ENCODE data around the gene SIGMAR1. TPM values are rescaled to one million over a fixed set of nuclear protein-coding genes. Genes with fewer than 3 reads are reported as not detected.
A peak's percentile ranks its signal among the peaks of the same experiment; 100 is the strongest.

The SIGMAR1 gene
- total and polyA plus RNA-seq, 4 donors: 116 to 210 (median 178) TPM

DNA sequence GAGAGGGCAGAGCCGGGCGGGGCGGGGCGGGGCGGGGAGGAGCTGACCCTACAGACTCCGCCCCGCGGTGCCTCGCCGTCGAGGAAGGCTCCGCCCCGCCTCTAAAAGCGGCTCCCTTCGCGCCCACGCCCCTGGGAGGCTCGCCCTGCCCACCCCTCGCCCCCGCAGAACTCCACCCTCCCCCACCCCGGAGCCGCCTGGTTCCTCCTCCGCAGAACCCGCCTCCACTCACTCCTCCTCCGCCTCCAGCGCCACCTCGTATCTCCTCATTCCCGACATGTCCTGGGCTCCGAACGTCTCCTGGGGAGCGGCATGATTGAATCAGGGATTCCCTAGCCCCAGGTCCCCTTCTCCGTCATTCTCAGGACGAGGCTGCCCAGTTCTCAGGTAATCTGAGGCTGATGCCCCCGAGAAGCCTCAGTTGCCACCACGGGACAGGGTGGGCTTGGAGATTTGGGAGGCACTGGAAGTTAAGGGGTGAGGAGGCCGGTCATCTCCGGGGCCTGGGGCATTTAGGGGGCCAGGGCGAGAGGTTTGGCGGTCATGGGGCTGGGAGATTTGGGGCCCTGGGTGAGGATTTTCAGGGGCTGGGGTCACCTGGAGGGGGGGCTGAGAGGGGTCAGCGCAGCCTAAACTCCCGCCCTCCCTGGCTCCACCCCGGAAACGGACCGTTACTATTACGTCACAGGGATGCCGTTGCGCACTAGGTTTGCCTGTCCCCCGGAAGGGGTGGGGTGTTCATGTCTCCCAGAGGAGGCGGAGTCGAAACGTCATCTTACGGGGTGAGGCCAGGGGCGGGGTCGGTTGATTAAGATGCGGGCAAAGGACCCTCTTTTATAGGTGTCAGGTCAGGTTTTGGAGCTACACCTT lies 28.0 kb upstream of the SIGMAR1 start:
- H3K4me3 ChIP-seq (ENCODE audit: low read depth in 1 of 3, low read length in 3 of 3): peak overlapping the region; percentile 72 to 91 (median 75)
- no peaks in the 10 kb centered on the region for H3K9me3 ChIP-seq (ENCODE audit: control insufficient read depth in 4 of 4, low read length in 3 of 4)
- no peaks in the 10 kb centered on the region for H3K27me3 ChIP-seq (ENCODE audit: control insufficient read depth in 4 of 4, insufficient read depth in 4 of 4, low read length in 3 of 4)
- DNase-seq (ENCODE audit: low spot score): peak; percentile 91
- H3K9ac ChIP-seq (ENCODE audit: low read depth in 1 of 2, low read length in 2 of 2): peak overlapping the region; percentile 81 to 92
- peaks cover 4 to 29% (median 13%) of the 10 kb centered on the region in 4 donors for H3K4me1 ChIP-seq (ENCODE audit: control insufficient read depth in 4 of 4, insufficient read depth in 4 of 4, low read length in 3 of 4)
- under 1% methylated on average over 55 of the region's 55 CpGs for WGBS
- peak overlapping the region; percentile 98 to 99 for H3K27ac ChIP-seq (ENCODE audit: low read depth in 1 of 2, low read length in 2 of 2)
- peak; percentile 2 to 15 for TF ChIP-seq HNF4A (conservative IDR thresholded peaks at IDR 0.05)
- no peak for TF ChIP-seq HNF4G (IDR thresholded peaks at IDR 0.05)
- no peak for TF ChIP-seq RXRA (IDR thresholded peaks at IDR 0.05)
- no peak for TF ChIP-seq FOXA1 (IDR thresholded peaks at IDR 0.05)
- TF ChIP-seq SP1 (IDR thresholded peaks at IDR 0.05): no peak
- TF ChIP-seq GABPA (IDR thresholded peaks at IDR 0.05 in 1 of 2, conservative IDR thresholded peaks at IDR 0.05 in 1 of 2): peak; percentile 95 to 96
- TF ChIP-seq RAD21 (IDR thresholded peaks at IDR 0.05): no peak
- TF ChIP-seq, protein P1, sequence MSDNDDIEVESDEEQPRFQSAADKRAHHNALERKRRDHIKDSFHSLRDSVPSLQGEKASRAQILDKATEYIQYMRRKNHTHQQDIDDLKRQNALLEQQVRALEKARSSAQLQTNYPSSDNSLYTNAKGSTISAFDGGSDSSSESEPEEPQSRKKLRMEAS (IDR thresholded peaks at IDR 0.05): peak; percentile 40
- peak; percentile 66 for TF ChIP-seq YY1 (IDR thresholded peaks at IDR 0.05)
- TF ChIP-seq EGR1 (IDR thresholded peaks at IDR 0.05; ENCODE audit: low read depth in 2 of 2): peak; percentile 94 to 98
- no peak for TF ChIP-seq FOXA2 (IDR thresholded peaks at IDR 0.05)
- TF ChIP-seq, protein P2, sequence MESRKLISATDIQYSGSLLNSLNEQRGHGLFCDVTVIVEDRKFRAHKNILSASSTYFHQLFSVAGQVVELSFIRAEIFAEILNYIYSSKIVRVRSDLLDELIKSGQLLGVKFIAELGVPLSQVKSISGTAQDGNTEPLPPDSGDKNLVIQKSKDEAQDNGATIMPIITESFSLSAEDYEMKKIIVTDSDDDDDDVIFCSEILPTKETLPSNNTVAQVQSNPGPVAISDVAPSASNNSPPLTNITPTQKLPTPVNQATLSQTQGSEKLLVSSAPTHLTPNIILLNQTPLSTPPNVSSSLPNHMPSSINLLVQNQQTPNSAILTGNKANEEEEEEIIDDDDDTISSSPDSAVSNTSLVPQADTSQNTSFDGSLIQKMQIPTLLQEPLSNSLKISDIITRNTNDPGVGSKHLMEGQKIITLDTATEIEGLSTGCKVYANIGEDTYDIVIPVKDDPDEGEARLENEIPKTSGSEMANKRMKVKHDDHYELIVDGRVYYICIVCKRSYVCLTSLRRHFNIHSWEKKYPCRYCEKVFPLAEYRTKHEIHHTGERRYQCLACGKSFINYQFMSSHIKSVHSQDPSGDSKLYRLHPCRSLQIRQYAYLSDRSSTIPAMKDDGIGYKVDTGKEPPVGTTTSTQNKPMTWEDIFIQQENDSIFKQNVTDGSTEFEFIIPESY (IDR thresholded peaks at IDR 0.05): no peak
- TF ChIP-seq TAF1 (conservative IDR thresholded peaks at IDR 0.05): peak; percentile 98
- TF ChIP-seq JUND (IDR thresholded peaks at IDR 0.05): peak in 1 of 2 donors; percentile 46
- TF ChIP-seq, protein P3, sequence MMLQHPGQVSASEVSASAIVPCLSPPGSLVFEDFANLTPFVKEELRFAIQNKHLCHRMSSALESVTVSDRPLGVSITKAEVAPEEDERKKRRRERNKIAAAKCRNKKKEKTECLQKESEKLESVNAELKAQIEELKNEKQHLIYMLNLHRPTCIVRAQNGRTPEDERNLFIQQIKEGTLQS (IDR thresholded peaks at IDR 0.05): peak; percentile 35
- TF ChIP-seq, protein P4, sequence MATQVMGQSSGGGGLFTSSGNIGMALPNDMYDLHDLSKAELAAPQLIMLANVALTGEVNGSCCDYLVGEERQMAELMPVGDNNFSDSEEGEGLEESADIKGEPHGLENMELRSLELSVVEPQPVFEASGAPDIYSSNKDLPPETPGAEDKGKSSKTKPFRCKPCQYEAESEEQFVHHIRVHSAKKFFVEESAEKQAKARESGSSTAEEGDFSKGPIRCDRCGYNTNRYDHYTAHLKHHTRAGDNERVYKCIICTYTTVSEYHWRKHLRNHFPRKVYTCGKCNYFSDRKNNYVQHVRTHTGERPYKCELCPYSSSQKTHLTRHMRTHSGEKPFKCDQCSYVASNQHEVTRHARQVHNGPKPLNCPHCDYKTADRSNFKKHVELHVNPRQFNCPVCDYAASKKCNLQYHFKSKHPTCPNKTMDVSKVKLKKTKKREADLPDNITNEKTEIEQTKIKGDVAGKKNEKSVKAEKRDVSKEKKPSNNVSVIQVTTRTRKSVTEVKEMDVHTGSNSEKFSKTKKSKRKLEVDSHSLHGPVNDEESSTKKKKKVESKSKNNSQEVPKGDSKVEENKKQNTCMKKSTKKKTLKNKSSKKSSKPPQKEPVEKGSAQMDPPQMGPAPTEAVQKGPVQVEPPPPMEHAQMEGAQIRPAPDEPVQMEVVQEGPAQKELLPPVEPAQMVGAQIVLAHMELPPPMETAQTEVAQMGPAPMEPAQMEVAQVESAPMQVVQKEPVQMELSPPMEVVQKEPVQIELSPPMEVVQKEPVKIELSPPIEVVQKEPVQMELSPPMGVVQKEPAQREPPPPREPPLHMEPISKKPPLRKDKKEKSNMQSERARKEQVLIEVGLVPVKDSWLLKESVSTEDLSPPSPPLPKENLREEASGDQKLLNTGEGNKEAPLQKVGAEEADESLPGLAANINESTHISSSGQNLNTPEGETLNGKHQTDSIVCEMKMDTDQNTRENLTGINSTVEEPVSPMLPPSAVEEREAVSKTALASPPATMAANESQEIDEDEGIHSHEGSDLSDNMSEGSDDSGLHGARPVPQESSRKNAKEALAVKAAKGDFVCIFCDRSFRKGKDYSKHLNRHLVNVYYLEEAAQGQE (IDR thresholded peaks at IDR 0.05): peak; percentile 93
- TF ChIP-seq NR2F2 (IDR thresholded peaks at IDR 0.05): peak; percentile 42
- TF ChIP-seq, protein P5, sequence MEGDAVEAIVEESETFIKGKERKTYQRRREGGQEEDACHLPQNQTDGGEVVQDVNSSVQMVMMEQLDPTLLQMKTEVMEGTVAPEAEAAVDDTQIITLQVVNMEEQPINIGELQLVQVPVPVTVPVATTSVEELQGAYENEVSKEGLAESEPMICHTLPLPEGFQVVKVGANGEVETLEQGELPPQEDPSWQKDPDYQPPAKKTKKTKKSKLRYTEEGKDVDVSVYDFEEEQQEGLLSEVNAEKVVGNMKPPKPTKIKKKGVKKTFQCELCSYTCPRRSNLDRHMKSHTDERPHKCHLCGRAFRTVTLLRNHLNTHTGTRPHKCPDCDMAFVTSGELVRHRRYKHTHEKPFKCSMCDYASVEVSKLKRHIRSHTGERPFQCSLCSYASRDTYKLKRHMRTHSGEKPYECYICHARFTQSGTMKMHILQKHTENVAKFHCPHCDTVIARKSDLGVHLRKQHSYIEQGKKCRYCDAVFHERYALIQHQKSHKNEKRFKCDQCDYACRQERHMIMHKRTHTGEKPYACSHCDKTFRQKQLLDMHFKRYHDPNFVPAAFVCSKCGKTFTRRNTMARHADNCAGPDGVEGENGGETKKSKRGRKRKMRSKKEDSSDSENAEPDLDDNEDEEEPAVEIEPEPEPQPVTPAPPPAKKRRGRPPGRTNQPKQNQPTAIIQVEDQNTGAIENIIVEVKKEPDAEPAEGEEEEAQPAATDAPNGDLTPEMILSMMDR (IDR thresholded peaks at IDR 0.05; ENCODE audit: low read depth, low read length, missing input control): no peak
- H3K36me3 ChIP-seq (ENCODE audit: control insufficient read depth in 4 of 4, insufficient read depth in 3 of 4, low read depth in 1 of 4, low read length in 3 of 4): peaks cover 0 to 5% (median 1%) of the 10 kb centered on the region in 4 donors

Measured in liver (tissue), 9 donors.